Measurements from ENCODE around the gene FITM1. TPM values are rescaled to one million over a fixed set of nuclear protein-coding genes. Genes with fewer than 3 reads are reported as not detected.

Gene FITM1
- polyA plus RNA-seq, 2 of the 4 experiments (the other 2 are of a cell fraction): 0.06 TPM; not detected in 1

- CTCF ChIA-PET: interaction anchor here (1.1 to 5.6 kb wide), 5 partner anchors 11 to 58 kb away, joined by 4 to 44 read pairs (median 6); partner anchors contain the start of gene IRF9
- ATAC-seq (peak; percentile 14 to 24; a peak in 5 of 6 replicates), FAIRE-seq (no peak), DNase-seq (ENCODE audit: low read depth in 1 of 2, low spot score in 1 of 2) (no peak)
- 42% methylated on average over 15 of the region's 15 CpGs for WGBS (ENCODE audit: missing lambda C conversion rate)
- peak overlapping the region; percentile 78 for H3K4me2 ChIP-seq
- POLR2A ChIA-PET: interaction anchor here (1.3 to 2.9 kb wide), 8 partner anchors 10 to 77 kb away, joined by 4 to 55 read pairs (median 22); partner anchors contain the start of genes CARMIL3, EMC9, IRF9 and PCK2
- no peaks in the 10 kb centered on the region for H3K9me3 ChIP-seq
- peaks cover 17% of the 10 kb centered on the region; the same call in 1 of the 3 replicates for H3K4me1 ChIP-seq
- TF ChIP-seq HEYL (CRISPR knock-in tag; IDR thresholded peaks at IDR 0.05) (no peak), RFX5 (IDR thresholded peaks at IDR 0.05) (no peak), FOXS1 (CRISPR knock-in tag; IDR thresholded peaks at IDR 0.05) (no peak), JUN (IDR thresholded peaks at IDR 0.05) (no peak), SMC3 (IDR thresholded peaks at IDR 0.05) (no peak), POLR2A (IDR thresholded peaks at IDR 0.05; ENCODE audit: low read length) (no peak), JUNB (IDR thresholded peaks at IDR 0.05) (no peak), EP300 (IDR thresholded peaks at IDR 0.05) (no peak), CBX8 (IDR thresholded peaks at IDR 0.05) (no peak), BHLHE40 (IDR thresholded peaks at IDR 0.05; ENCODE audit: low read depth, low read length) (no peak), CTCF (IDR thresholded peaks at IDR 0.05) (no peak), NR3C1 (IDR thresholded peaks at IDR 0.05) (no peak), NFE2L2 (conservative IDR thresholded peaks at IDR 0.05; ENCODE audit: low read length) (no peak)
- TF ChIP-seq, protein P1, sequence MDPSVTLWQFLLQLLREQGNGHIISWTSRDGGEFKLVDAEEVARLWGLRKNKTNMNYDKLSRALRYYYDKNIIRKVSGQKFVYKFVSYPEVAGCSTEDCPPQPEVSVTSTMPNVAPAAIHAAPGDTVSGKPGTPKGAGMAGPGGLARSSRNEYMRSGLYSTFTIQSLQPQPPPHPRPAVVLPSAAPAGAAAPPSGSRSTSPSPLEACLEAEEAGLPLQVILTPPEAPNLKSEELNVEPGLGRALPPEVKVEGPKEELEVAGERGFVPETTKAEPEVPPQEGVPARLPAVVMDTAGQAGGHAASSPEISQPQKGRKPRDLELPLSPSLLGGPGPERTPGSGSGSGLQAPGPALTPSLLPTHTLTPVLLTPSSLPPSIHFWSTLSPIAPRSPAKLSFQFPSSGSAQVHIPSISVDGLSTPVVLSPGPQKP (IDR thresholded peaks at IDR 0.05; ENCODE audit: low read depth, low read length): no peak
- peak overlapping the region; percentile 62 for H3K4me3 ChIP-seq
- H3K27ac ChIP-seq: peak overlapping the region; percentile 95 to 96
Observed at GRCh38 chr14:24113379-24113800, 17.1 kb upstream of the FITM1 start.

GRCh38 chr14:24113801-24114531, 16.5 kb upstream of the FITM1 start:
- 2% methylated on average over 36 of the region's 42 CpGs for WGBS (ENCODE audit: missing lambda C conversion rate)
- Histone ChIP-seq H3K4me2 (peak overlapping the region; percentile 78), H3K27ac (peak overlapping the region; percentile 95 to 96), H3K4me3 (peak overlapping the region; percentile 62), H3K4me1 (peaks cover 13% of the 10 kb centered on the region; the same call in 1 of the 3 replicates), H3K9me3 (no peaks in the 10 kb centered on the region)
- FAIRE-seq (no peak), DNase-seq (ENCODE audit: low read depth in 1 of 2, low spot score in 1 of 2) (peak; percentile 76 to 92), ATAC-seq (peak; percentile 74 to 75)
- POLR2A ChIA-PET: interaction anchor here (0.5 to 2.9 kb wide), 22 partner anchors 10 to 1470 kb away, joined by 3 to 55 read pairs (median 4); partner anchors contain the start of genes CARMIL3, CIDEB, EMC9 and IRF9
- CTCF ChIA-PET: interaction anchor here (0.8 to 5.6 kb wide), 13 partner anchors 12 to 525 kb away, joined by 3 to 44 read pairs (median 4); partner anchors contain the start of genes EMC9 and IRF9
- TF ChIP-seq RFX5 (IDR thresholded peaks at IDR 0.05) (no peak), FOSB (CRISPR knock-in tag; IDR thresholded peaks at IDR 0.05) (no peak), HOXA7 (CRISPR knock-in tag; IDR thresholded peaks at IDR 0.05) (no peak), MAZ (IDR thresholded peaks at IDR 0.05; ENCODE audit: borderline replicate concordance, low read depth, low read length) (0 out of 2 replicates have a peak, but pooled peaks have one; percentile 66), RCOR1 (IDR thresholded peaks at IDR 0.05; ENCODE audit: low read depth, low read length) (no peak), GATA3 (IDR thresholded peaks at IDR 0.05; ENCODE audit: borderline replicate concordance) (peak; percentile 27; the same call in 1 of the 2 replicates), ZC3H11A (IDR thresholded peaks at IDR 0.05) (no peak), EP300 (IDR thresholded peaks at IDR 0.05) (no peak), KDM5A (IDR thresholded peaks at IDR 0.05) (0 out of 2 replicates have a peak, but pooled peaks have one; percentile 34), SMC3 (IDR thresholded peaks at IDR 0.05) (peak; percentile 20; the same call in 1 of the 3 replicates), SREBF2 (IDR thresholded peaks at IDR 0.05) (no peak), CBX8 (IDR thresholded peaks at IDR 0.05) (no peak), KDM1A (IDR thresholded peaks at IDR 0.05; ENCODE audit: low read depth) (no peak), E2F6 (IDR thresholded peaks at IDR 0.05; ENCODE audit: borderline replicate concordance, low read depth) (peak; percentile 60; the same call in 1 of the 2 replicates), PBX3 (IDR thresholded peaks at IDR 0.05) (no peak; the same call in 1 of the 2 replicates), CHD2 (IDR thresholded peaks at IDR 0.05; ENCODE audit: low read length, partially characterized antibody) (no peak), HEYL (CRISPR knock-in tag; IDR thresholded peaks at IDR 0.05) (no peak), MYC (IDR thresholded peaks at IDR 0.05; ENCODE audit: borderline replicate concordance, low read length) (no peak), NR3C1 (IDR thresholded peaks at IDR 0.05) (no peak), ESRRA (IDR thresholded peaks at IDR 0.05; ENCODE audit: borderline replicate concordance, low read length) (no peak), CBX2 (IDR thresholded peaks at IDR 0.05; ENCODE audit: borderline replicate concordance, low read depth) (no peak)
- TF ChIP-seq, protein P2, sequence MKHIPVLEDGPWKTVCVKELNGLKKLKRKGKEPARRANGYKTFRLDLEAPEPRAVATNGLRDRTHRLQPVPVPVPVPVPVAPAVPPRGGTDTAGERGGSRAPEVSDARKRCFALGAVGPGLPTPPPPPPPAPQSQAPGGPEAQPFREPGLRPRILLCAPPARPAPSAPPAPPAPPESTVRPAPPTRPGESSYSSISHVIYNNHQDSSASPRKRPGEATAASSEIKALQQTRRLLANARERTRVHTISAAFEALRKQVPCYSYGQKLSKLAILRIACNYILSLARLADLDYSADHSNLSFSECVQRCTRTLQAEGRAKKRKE (CRISPR knock-in tag; IDR thresholded peaks at IDR 0.05; ENCODE audit: low read depth): no peak
- TF ChIP-seq, protein P1 (IDR thresholded peaks at IDR 0.05; ENCODE audit: low read depth, low read length): no peak

Measured in A549 (cell line).